ENCODE results near the gene SFT2D3. TPM values are rescaled to one million over a fixed set of nuclear protein-coding genes. Genes with fewer than 3 reads are reported as not detected.

Gene SFT2D3
- total RNA-seq, 1 donor from 2014 or later = 4.9 TPM

GRCh38 chr2:127707890-127708648 lies 6.8 kb downstream of the SFT2D3 start:
- H3K27me3 Mint-ChIP-seq (ENCODE audit: unreplicated experiment) = peaks cover 1% of the 10 kb centered on the region
- peak overlapping the region; percentile 18 for H3K4me3 Mint-ChIP-seq (ENCODE audit: unreplicated experiment)
- no peak for DNase-seq (ENCODE audit: low spot score)
- H3K9me3 Mint-ChIP-seq (ENCODE audit: unreplicated experiment) = no peaks in the 10 kb centered on the region
- H3K36me3 Mint-ChIP-seq (ENCODE audit: low read depth, unreplicated experiment) = peaks cover 18% of the 10 kb centered on the region
- peaks cover 25% of the 10 kb centered on the region for H3K4me1 Mint-ChIP-seq (ENCODE audit: unreplicated experiment)
- no peak for TF ChIP-seq CTCF (IDR thresholded peaks at IDR 0.05; ENCODE audit: unreplicated experiment)
- no peak overlapping the region for H3K27ac Mint-ChIP-seq (ENCODE audit: unreplicated experiment)

GRCh38 chr2:127709336-127709735 lies 8.0 kb downstream of the SFT2D3 start:
- peak; percentile 15 for DNase-seq (ENCODE audit: low spot score)
- Mint-ChIP-seq H3K36me3 (ENCODE audit: low read depth, unreplicated experiment) (peaks cover 15% of the 10 kb centered on the region), H3K27ac (ENCODE audit: unreplicated experiment) (peak overlapping the region; percentile 64), H3K4me1 (ENCODE audit: unreplicated experiment) (peaks cover 25% of the 10 kb centered on the region), H3K27me3 (ENCODE audit: unreplicated experiment) (peaks cover 1% of the 10 kb centered on the region), H3K9me3 (ENCODE audit: unreplicated experiment) (no peaks in the 10 kb centered on the region), H3K4me3 (ENCODE audit: unreplicated experiment) (no peak overlapping the region)
- TF ChIP-seq CTCF (IDR thresholded peaks at IDR 0.05; ENCODE audit: unreplicated experiment) = no peak

- DNase-seq (ENCODE audit: low spot score) = no peak
- no peaks in the 10 kb centered on the region for H3K27me3 Mint-ChIP-seq (ENCODE audit: unreplicated experiment)
- H3K4me1 Mint-ChIP-seq (ENCODE audit: unreplicated experiment) = peaks cover 39% of the 10 kb centered on the region
- H3K9me3 Mint-ChIP-seq (ENCODE audit: unreplicated experiment) = no peaks in the 10 kb centered on the region
- H3K36me3 Mint-ChIP-seq (ENCODE audit: low read depth, unreplicated experiment) = peaks cover 17% of the 10 kb centered on the region
- no peak for TF ChIP-seq CTCF (IDR thresholded peaks at IDR 0.05; ENCODE audit: unreplicated experiment)
- H3K27ac Mint-ChIP-seq (ENCODE audit: unreplicated experiment) = no peak overlapping the region
- no peak overlapping the region for H3K4me3 Mint-ChIP-seq (ENCODE audit: unreplicated experiment)
These were observed 11.7 kb downstream of the SFT2D3 start for GRCh38 chr2:127712999-127713398.

- TF ChIP-seq CTCF (IDR thresholded peaks at IDR 0.05; ENCODE audit: unreplicated experiment) = no peak
- H3K27ac Mint-ChIP-seq (ENCODE audit: unreplicated experiment) = no peak overlapping the region
- peaks cover 36% of the 10 kb centered on the region for H3K4me1 Mint-ChIP-seq (ENCODE audit: unreplicated experiment)
- H3K9me3 Mint-ChIP-seq (ENCODE audit: unreplicated experiment) = no peaks in the 10 kb centered on the region
- H3K36me3 Mint-ChIP-seq (ENCODE audit: low read depth, unreplicated experiment) = peaks cover 20% of the 10 kb centered on the region
- H3K4me3 Mint-ChIP-seq (ENCODE audit: unreplicated experiment) = no peak overlapping the region
- H3K27me3 Mint-ChIP-seq (ENCODE audit: unreplicated experiment) = no peaks in the 10 kb centered on the region
- DNase-seq (ENCODE audit: low spot score) = no peak
These were observed 12.3 kb downstream of the SFT2D3 start for GRCh38 chr2:127713562-127713961.

- no peak for DNase-seq (ENCODE audit: low spot score)
- Mint-ChIP-seq H3K27ac (ENCODE audit: unreplicated experiment) (peak overlapping the region; percentile 42), H3K27me3 (ENCODE audit: unreplicated experiment) (no peaks in the 10 kb centered on the region), H3K9me3 (ENCODE audit: unreplicated experiment) (no peaks in the 10 kb centered on the region), H3K4me3 (ENCODE audit: unreplicated experiment) (no peak overlapping the region), H3K4me1 (ENCODE audit: unreplicated experiment) (peaks cover 15% of the 10 kb centered on the region), H3K36me3 (ENCODE audit: low read depth, unreplicated experiment) (peaks cover 16% of the 10 kb centered on the region)
- TF ChIP-seq CTCF (IDR thresholded peaks at IDR 0.05; ENCODE audit: unreplicated experiment) = no peak
These were observed 14.6 kb downstream of the SFT2D3 start for GRCh38 chr2:127715778-127716449.

All from endothelial cell (in vitro differentiated cells).